Activated CD4-positive, alpha-beta T cell treated with anti-CD3 and anti-CD28 coated beads, Interleukin-2, amount 50 U/mL, for 4 hours (primary cell): Measurements from ENCODE around the gene TUBA3E.
"Not testable (repeated sequence)": the region's sequence is repeated elsewhere in the genome, so short reads cannot be mapped to it uniquely, and the experiment has no call there.

ENCODE experiments used
- DNase-seq, 2 experiments: peaks; one replicate each; pipeline ENCODE4 v3.0.0-alpha.2; 2020

TUBA3E gene

DNA sequence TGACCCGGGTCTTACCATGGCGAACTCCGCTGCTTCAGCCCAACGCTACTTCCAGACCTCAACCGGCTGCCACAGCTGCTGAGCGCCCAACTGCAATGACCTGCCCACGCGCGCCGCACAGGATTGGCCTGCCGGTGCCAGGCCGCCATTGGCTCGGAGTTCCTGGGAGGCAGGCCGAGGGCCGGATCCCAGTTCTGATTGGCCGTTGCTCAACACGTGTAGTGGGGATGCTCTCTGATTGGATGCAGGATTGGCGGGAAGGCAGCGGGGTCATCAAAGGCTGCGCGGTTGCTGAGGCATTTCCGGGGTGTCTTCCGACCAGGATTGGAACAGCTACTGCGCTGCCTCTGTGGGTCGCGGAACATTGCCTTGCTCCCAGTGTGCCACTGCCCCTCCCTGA is at the start of gene TUBA3E:
TUBA3E (minus strand) TSS at position 97 of the 400 bp plus-strand sequence; CDS start at position 18, 79 bp downstream.
- no peak for DNase-seq

GRCh38 chr2:130246430-130246829 is 48.2 kb upstream of the TUBA3E start:
- no peak for DNase-seq

GRCh38 chr2:130245976-130246375 is 47.7 kb upstream of the TUBA3E start:
- no peak for DNase-seq

DNA sequence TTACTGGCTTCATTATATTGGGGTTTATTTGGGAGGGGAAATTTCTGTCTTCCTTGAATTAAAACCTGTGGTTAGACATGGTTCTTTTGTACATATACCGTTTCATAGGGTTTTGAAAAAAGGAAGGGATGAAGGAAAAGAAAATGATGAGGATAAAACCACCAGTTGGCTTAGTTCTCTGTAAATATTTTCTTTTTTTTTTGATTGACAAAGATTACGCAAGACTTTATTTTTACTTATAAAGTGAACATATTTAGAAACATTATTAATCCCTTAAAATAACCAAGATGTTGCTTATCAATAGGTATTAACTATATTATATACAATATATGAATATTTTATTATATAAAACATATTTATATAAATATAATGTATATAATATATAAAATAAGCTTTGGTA is 45.1 kb upstream of the TUBA3E start:
- DNase-seq, result no peak

DNA sequence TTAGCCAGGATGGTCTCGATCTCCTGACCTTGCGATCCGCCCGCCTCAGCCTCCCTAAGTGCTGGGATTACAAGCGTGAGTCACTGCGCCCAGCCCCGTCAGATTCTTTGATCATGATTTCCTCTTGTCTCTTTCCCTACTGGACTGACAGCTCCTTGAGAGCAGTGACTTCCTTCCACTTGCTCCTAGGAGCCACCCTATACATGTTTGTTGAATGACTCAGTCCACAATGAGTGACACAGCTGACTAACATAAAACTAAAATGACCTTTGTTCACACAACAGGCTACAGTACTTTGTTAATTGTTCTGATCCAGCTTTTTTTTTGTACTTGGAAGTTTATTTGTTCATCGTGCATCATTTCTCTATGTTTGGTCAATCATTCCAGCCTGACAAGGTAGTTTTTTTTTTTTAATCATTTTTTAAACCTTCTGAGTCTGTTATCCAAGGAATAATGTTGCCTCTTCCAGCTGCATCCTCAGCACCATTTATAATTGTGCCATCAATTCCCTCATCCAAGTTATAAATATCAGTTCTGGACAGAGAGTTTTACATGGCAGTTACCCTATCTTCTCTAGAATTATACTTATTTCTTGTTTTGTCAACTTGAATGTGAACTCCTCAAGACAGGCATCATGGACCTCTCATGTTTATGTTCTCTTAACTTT is 42.9 kb upstream of the TUBA3E start:
- no peak for DNase-seq

- not testable (repeated sequence) for DNase-seq
These were observed 41.3 kb upstream of the TUBA3E start for GRCh38 chr2:130239581-130239980.

- DNase-seq, result not testable (repeated sequence)
These were observed 34.8 kb upstream of the TUBA3E start for GRCh38 chr2:130233066-130233465.

- no peak for DNase-seq
These were observed 33.4 kb upstream of the TUBA3E start for GRCh38 chr2:130231656-130232055.

GRCh38 chr2:130230907-130231306 is 32.7 kb upstream of the TUBA3E start:
- DNase-seq, result not testable (repeated sequence)

DNA sequence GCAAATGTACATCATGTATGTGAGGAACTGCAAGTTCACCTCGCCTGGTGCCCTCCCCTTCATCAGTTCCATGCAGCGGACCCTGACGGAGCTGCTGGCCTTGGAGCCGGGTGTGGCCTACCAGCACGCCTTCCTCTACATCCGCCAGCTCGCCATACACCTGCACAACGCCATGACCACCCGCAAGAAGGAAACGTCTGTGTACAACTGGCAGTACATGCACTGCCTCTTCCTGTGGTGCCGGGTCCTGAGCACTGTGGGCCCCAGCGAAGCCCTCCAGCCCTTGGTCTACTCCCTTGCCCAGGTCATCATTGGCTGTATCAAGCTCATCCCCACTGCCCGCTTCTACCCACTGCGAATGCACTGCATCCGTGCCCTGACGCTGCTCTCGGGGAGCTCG is 32.1 kb upstream of the TUBA3E start:
- not testable (repeated sequence) for DNase-seq

- peak in 1 of 2 experiments; percentile 4 for DNase-seq
These were observed 30.9 kb upstream of the TUBA3E start for GRCh38 chr2:130229161-130229510.

- DNase-seq, result not testable (repeated sequence)
These were observed 30.4 kb upstream of the TUBA3E start for GRCh38 chr2:130228467-130229160.

DNA sequence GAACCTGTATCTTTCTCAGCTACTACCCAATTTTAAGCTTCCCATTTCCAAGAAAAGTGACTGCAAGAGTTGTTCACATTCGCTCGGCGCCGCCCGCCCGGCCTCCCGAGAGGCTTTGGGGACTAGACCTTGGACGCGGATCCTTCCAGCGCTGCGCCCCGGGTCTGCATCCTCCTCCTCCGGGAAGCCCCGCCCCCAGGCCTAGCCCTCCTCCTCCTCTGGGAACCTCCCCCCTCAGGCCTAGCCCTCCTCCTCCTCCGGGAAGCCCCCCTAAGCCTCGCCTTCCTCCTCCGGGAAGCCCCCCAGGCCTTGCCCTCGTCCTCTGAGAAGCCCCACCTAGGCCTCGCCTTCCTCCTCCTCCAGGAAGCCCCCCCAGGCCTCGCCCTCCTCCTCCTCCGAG is 29.8 kb upstream of the TUBA3E start:
- DNase-seq, result not testable (repeated sequence)

- DNase-seq, result not testable (repeated sequence)
These were observed 24.3 kb upstream of the TUBA3E start for GRCh38 chr2:130222523-130222922.

- DNase-seq, result not testable (repeated sequence)
These were observed 22.3 kb upstream of the TUBA3E start for GRCh38 chr2:130220505-130220904.

GRCh38 chr2:130219147-130219546 is 20.9 kb upstream of the TUBA3E start:
- not testable (repeated sequence) for DNase-seq

DNA sequence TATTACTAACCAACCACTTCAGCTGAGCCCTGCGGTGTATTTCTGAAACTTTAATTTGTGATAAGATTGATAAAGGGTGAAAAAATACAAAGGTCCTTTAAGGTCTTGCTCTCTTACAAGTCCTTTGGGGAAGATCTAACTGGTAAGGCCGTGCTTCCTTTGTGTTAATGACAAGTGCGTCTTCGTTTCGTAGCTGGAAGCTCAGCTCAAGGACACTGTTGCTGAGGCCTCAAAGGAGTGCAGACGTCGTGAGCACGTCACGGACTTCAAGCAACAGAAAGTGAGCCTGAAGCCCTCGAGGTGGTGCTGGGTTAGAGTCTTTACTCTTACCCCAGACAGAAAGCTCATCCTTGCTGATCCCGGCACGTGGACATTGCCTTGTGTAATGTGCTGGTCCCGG is 8.8 kb upstream of the TUBA3E start:
- DNase-seq, result not testable (repeated sequence)

- not testable (repeated sequence) for DNase-seq
These were observed 4.9 kb upstream of the TUBA3E start for GRCh38 chr2:130203150-130203549.

DNA sequence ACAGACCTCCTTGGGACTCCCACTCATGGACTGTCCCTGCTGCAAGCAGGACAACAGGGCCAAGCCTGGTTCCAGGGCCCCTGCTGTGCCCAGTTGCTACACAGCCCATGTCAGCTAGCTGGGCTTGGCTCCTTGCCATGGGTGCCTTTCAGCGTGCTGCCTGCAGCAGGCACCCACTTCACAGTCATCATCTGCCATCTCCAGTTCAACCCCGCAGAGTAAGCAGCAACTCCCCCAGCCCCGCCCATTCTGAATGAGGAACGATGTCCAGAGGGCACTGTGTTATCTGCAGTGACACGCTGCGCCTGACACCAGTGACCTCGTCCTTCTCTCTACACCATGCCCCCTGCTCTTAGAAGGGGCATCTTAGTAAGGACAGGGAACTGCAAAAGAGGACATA is 4.3 kb upstream of the TUBA3E start:
- not testable (repeated sequence) for DNase-seq

GRCh38 chr2:130196052-130196451 is 2.2 kb downstream of the TUBA3E start:
- DNase-seq, result not testable (repeated sequence)

GRCh38 chr2:130195089-130195635 is 3.1 kb downstream of the TUBA3E start:
- DNase-seq, result not testable (repeated sequence)

DNA sequence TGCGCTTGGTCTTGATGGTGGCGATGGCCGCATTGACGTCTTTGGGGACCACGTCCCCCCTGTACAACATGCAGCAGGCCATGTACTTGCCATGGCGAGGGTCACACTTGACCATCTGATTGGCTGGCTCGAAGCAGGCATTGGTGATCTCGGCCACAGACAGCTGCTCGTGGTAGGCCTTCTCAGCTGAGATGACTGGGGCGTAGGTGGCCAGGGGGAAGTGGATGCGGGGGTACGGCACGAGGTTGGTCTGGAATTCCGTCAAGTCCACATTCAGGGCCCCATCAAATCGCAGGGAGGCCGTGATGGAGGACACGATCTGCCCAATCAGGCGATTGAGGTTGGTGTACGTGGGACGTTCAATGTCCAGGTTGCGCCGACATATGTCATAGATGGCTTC is 4.4 kb downstream of the TUBA3E start:
- DNase-seq, result not testable (repeated sequence)

DNA sequence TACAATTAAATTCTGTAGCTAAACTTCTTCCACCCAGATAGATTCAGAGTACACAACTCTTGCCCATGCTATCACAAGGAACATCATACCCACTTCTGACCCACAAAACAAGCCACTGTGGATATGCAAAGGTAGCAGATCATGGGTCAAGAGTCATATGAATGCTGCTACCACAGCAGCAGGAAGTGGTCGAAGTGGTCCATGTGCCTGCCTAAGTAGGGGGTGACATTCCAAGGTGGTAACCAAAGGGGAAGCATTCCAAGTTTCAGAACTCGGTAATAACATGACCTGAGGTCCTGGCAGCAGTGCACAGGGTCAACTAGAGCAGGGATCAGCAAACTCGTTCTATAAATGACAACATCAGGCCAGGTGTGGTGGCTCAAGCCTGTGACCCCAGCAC is 5.8 kb downstream of the TUBA3E start:
- not testable (repeated sequence) for DNase-seq

- DNase-seq, result not testable (repeated sequence)
These were observed 6.9 kb downstream of the TUBA3E start for GRCh38 chr2:130191319-130191718.
